ENCODE measurements around the gene PHIP.

DNA sequence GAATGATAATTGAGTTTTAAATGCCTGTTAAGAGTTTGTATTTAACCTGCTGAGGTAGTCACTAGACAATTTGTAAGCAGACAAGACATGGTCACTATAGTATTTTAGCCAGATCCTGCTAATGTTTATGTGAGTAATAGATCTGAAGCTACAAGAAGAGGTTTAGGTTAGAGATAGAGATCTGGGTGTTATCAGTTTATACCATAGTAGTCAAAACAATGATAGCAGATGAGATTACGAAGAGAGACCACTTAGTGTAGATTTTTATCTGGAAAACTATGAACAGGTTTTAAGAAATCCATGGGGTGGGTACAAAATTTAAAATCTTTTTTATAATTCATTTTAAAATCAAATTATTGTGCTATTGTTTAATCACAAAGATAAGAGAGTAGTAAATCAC lies 47.5 kb downstream of the PHIP start:
- no peak for TF ChIP-seq POLR2A (IDR thresholded peaks at IDR 0.05; ENCODE audit: low read length)
- no peak for TF ChIP-seq GATA1 (IDR thresholded peaks at IDR 0.05; ENCODE audit: low read depth, low read length)
